HG03064 (cell line): ENCODE data around the gene HINT2.
A peak's percentile ranks its signal among the peaks of the same experiment; 100 is the strongest.

Experiments
- ATAC-seq: cut with Tn5 transposase; IDR thresholded peaks from one replicate; pipeline ENCODE4 v1.9.1; 2021; ENCODE audit warnings: low read depth; ENCODE audit not compliant: unreplicated experiment

The HINT2 gene

DNA sequence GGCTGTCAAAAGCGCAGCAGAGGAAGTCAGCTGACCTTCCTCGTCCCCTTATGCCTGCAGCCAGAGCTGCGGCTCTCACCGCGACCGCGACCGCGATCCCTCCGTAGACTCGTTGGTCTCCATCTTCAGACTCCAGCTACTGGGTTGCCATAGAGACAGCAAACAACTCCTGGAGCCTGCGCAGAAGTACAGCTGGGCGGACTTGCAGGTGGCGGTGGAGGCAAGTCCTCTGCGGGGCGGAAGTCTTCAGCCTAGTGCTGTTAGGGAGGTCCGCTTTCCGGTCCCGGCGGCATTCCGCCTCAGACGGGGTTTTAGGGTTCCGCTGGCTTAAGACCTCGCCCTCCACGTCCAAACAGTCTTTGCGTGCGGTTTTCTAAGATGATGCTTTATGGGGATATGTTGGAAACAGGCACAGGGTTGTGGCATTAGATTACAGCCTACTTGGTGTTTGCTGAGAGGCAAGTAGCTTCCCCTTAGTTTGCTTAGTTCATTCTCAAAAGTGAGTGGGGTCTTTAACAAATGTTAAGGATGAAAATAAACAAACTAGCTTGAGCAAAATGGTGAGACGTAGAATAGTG, 2.7 kb downstream of the HINT2 start, which contains the start of gene SPAG8:
TSS of gene SPAG8 (minus strand) at position 238 of the 578 bp plus-strand sequence. CDS start at position 123, 115 bp downstream.
- ATAC-seq: peak; percentile 47

DNA sequence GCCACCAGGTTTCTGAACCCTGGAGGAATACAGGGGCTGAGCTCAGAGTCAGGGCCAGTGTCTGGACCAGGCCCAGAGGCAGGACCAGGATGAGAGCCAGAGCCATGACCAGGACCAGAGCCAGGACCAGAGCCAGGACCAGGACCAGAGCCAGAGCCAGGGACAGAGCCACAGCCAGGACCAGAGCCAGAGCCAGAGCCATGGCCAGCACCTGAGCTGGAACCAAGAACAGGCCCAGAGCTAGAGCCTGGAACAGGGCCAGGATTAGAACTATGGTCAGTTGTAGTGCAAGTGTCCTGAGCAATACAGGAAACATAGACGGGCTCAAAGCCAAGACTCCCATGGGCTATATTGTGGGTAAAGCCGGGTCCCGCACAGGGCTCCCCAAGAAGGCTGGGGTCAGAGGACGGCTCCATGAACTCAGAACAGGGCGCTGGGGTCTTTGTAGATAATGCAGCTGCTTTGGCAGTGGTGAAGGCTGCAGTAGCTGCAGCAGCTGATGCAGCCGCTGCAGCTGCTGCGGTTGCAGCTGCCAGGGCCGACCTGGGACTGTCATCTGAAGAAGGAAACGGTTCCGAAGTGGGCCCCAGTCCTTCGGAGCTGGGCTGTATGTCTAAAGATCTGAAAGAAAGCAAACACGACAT, 3.3 kb downstream of the HINT2 start:
- no peak for ATAC-seq

DNA sequence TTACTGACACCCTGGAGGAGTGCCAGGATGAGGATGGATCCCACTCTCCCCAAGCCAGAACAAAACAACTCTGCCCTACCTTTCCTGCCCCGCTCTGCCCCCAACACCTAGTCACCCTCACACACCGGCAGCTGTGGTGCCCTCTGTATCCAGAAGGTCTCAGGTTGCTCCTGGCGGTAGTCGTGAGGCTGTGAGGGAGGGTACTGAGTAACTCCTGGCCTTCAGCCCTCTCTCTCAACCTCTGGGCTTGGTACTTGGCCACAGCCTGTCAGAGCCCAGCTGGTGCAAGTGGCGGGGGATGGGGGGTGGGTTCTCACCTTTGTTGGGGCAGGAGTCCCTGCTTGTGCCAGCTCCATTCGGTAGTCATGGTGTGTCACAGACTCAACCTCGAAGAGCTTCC, 4.7 kb downstream of the HINT2 start:
- ATAC-seq: no peak

DNA sequence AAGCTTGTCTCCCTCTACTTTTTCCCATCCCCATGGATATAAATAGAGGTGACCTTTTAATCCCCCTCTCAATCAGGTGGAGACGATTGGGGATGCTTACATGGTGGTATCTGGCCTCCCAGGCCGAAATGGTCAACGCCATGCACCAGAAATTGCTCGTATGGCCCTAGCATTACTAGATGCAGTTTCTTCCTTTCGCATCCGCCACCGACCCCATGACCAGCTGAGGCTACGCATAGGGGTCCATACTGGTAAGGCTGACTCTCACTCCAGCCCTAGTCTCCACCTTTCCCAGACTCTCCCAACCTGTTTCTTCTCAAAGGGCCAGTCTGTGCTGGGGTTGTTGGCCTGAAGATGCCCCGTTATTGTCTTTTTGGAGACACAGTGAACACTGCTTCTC, 6.4 kb downstream of the HINT2 start:
- ATAC-seq: no peak

DNA sequence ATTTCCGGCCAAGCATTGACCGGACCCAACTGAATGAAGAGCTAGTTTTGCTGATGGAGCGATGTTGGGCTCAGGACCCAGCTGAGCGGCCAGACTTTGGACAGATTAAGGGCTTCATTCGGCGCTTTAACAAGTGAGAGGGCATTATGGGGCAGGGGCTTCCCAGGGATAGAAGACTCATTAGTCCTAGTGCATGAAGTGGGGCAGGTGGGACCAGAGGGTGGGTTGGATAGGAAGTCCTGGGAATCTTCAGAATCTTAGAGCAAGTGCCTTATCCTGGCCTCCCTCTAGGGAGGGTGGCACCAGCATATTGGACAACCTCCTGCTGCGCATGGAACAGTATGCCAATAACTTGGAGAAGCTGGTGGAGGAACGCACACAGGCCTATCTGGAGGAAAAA, 8.7 kb downstream of the HINT2 start:
- ATAC-seq: no peak

DNA sequence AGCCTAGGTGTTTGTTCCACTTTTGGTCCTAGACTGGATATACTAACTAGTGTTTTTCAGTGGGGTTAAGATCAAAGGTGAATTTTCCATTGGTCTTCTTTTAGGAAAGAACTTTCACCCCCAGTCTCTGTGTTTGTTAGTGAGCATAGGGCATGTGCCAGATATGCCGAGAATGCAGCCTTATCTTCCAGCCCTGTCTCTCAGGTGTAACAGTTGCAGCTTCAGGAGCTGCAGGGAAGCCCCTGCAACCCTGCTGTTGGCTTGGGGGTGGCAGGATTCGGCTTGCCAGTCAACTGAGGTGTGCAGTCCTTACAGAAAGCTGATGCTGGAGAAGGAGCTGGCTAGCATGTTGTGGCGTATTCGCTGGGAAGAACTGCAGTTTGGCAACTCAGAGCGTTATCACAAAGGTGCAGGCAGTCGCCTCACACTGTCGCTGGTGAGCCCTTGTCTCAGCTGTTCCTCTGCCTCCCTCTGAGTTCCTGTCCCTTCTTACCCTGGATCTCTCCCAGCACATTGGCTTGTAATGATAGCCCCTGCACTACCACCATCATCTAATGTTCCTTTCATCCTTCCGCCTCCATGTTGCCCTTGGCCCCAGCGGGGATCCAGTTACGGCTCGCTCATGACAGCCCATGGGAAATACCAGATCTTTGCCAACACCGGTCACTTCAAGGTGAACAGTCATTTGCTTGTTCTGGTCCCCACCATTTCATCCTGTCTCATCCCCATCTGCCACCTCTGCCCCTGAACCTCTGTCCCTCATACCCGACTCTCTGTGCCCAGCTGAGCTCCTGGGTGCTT, 13.3 kb downstream of the HINT2 start:
- ATAC-seq: no peak

DNA sequence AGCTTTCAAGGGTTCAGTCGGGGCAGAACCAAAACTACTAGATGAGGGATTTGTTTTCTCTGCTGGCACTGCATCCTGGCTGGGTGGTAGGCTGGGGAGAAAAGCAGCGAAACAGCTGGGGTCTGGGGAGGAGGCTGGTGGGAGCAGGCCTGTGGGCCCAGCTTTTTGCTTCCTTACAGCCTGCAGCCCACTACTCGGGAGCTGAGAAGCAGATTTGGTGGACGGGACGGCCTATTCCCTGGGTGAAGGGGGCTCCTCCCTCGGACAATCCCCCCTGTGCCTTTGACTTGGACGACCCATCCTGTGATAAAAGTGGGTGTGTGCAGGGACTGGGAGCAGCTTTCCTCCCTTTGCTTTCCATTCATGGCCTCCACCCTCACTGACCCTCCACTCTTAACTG, 14.3 kb downstream of the HINT2 start:
- ATAC-seq: no peak

DNA sequence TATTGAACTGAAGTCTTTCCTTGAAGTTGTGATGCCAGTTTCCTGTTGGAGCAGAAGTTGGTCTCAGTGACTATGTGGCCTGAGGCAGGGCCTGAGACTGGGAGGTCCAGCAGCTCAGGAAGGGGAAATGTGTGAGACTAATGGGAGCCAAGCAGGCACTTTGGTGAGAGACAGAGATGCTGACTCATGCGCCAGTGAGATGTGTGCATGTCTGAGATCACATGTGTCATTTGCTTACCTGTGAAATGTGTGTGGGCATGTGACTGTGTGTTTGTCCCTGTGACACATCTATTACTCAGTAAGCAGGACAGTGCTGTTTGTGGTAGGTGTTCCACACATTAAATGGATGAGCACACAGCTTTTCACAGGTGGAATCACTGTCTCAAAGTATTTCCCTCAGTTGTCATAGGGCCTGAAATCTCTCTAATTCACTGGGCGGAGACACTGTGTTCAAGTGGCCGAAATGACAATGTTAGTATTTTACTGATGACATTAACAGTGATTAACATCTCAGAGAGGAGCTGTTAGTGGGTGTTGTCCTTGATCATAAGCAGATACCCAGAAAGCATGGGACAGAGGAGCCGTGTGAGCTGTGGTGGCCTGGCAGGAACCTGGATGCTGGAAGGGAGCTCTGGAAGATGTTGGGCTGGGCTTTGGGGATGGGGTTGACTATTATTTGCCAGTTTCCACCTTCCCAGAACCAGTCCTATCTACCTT, 16.0 kb downstream of the HINT2 start:
- no peak for ATAC-seq

DNA sequence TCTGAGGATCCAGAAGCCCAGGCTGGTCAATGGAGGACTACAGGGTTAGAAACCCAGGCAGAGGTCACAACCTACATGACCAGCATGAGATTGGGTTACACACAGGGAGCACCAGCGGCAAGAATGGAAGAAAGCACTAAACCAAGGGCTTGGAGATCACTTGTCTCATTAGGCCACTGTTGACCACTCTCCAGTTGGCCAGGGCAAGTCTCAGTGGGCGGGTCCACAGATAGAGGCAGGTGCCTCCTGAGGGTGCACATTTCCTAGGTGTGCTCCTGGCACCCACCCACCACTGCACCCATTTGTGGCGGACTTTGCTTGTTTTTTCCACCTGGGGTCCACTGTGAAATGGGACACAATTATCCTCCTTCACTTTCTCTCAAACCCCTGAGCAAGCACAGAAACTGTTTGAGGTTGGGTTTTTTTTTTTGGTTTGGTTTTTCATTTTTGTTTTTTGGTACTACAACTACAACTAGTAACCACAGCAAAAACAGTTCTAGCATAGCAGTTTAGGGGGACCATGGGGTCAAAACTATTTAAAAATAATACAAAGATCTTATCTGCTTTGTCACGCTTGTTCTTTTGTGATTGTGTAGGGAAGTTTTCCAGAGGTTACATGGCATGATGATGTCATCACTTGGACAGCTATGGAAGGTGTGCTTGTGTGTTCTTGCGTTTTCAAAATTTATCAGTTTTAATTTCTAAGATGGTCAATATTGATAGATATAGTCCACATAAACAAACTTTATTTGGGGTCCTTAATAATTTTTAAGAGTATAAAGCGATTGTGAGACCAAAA, 17.3 kb downstream of the HINT2 start:
- ATAC-seq: no peak

DNA sequence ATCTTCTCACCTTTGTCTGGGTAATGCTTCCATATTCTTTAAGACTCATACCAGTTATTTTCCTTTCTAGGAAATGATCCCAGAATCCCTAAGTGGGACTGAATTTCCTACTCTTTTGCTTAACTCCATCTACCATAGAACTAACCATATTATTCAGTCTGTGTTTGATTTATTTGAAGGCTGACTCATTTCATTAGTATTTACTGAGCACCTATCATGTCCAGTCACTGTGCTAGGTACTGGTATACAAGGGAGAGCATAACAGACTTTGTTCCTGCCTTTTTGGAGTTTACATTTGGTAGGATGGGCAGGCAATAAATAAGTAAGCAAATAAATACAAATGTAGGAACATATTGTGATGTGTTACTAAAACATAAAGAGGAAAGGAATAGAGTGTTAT, 19.1 kb downstream of the HINT2 start:
- ATAC-seq: no peak

DNA sequence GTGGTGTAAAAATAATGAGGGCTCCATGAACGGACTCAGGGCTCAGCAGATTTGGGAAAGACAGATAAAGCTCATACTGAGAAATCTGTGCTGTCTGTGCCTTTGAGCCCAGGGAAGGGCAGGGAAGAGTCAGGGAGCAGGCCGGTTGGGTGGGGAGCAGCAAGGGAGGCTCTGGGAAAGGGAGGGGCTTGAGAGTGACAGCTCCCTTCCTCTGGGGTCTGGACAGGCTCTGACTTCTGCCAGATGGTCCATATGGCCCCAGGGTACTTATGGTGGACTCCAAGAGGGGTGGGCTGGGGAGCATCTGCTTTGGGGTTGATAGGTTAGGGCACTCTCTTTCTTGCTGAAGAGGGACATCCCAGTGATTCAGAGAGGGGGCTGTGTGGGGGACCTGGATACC, 21.4 kb downstream of the HINT2 start:
- ATAC-seq: no peak

DNA sequence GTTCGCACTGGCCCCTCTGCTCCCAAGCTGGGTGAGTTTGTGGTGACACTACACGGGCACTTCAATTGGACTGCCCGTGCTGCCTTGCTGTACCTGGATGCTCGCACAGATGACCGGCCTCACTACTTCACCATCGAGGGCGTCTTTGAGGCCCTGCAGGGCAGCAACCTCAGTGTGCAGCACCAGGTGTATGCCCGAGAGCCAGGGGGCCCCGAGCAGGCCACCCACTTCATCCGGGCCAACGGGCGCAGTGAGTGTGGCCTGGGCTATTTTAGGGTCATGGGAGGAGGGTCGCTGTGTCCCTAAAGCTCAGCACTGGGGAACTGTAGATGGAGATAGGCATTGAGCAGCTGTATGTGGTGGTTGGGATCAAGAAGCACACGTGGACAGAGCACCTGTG, 22.0 kb downstream of the HINT2 start:
- ATAC-seq: no peak

DNA sequence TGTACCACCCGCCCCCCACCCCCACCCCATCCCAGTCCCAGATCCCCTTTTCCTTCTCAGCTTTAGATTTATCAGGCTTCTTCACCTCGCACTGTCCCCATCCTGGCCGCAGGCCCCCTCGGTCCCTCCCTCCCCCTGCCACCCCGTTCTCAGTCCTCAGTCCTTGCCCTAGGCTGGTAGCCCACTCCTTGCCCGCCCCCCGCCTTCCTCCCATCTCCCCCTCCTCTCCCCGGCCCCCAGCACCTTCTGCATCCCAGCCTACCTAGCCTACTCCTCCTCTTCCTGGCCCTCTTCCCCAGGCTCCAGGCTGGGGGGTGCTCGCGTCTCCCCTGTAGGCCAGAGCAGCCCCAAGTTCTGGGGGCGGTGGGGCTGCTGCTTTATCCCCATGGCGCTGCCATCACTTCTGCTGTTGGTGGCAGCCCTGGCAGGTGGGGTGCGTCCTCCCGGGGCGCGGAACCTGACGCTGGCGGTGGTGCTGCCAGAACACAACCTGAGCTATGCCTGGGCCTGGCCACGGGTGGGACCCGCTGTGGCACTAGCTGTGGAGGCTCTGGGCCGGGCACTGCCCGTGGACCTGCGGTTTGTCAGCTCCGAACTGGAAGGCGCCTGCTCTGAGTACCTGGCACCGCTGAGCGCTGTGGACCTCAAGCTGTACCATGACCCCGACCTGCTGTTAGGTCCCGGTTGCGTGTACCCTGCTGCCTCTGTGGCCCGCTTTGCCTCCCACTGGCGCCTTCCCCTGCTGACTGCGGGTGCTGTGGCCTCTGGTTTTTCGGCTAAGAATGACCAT, 22.6 kb downstream of the HINT2 start:
- no peak for ATAC-seq

DNA sequence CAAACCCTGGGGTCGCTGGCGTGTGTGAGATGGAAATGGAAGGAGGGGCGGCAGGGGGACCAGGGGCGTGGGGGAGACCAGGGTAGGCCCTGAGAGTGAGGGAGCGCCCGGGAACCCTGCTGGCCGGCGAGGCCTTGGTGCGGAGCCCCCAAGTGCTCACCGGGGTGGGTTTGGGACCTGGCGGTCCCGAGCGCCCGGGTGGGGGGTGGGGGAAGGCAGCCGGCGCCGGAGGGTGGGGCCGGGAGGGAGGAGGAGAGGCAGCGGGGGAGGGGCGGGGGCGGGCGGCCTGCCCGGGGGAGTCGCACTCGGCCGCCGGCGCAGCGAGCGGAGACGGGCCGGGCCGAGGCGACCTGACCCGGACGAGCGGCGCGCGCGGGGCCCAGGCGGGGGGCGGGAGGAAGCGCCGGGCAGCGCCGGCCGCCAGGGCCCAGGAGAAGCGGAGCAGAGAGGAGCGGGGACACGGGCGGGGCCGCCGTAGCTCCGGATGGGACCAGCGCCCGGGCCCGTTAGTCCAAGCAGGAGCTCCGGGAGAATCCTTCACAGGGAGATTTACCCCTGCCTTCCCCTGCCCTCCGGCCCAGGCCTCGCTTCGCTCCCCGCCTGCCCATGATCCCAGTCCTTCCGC, 23.4 kb downstream of the HINT2 start, which contains the start of gene NPR2:
TSS of gene NPR2 (plus strand) at position 295 of the 625 bp plus-strand sequence. CDS start 818 bp downstream, outside the sequence.
- ATAC-seq: no peak

DNA sequence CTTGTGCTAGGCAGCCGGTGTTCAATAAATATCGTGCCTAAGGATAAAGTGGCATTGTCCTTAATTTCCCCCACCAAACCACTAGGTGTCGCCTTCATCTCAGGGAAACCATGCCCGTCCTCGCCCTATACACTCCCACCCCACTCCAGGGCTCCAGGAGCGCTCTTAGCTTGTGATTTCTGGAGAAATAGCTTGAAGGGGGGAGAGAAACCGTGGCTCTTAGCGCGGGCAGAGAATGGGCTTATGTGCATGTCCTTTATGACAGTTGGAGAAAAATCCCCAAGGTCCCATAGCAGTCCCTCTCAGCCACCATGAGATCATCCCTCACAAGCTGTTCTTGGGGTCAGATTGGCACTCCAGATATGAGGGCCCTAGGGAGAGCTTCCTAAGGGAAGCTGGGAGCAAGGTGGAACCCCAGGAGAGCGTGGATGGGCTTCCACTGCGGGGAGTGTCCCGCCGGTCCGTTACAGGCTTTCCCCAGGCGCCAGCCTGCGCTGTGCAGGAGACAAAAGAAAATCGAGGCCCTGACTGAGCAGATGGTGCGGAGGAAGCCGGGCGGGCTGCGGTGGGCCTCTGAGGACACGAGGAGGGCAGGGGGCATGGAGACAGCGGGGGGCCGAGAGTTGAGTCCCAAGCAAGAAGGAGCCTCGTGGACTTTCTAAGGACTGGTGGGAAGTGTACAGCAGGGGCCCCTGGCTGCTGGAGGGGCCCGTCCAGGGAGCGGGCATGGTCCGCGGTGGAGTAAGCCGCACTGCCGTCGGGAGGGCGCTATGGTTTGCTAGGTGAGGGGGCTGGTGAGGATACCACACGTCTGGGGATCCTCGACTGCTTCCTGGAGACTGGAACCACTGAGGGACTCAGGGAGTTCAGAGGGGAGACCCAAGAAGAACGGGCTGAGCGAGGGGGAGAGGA, 24.2 kb downstream of the HINT2 start:
- ATAC-seq: no peak

DNA sequence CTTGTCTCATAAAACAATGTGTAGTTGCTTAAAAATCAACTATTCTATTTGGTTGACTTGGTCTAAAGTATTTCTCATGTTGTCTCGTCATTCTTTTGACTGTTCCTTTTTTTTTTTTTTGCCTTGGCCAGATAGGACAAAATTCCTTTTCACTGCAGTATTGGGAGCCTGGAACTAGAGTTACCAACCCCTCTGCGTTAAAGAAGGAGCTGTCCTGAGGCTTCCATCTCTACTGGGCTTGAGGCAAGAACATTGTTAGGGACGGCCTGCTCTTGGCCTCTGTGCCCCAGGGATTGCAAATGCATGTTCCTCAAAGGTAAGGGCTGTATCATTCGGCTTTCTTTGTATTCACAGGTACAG, 24.8 kb downstream of the HINT2 start:
- ATAC-seq: no peak

DNA sequence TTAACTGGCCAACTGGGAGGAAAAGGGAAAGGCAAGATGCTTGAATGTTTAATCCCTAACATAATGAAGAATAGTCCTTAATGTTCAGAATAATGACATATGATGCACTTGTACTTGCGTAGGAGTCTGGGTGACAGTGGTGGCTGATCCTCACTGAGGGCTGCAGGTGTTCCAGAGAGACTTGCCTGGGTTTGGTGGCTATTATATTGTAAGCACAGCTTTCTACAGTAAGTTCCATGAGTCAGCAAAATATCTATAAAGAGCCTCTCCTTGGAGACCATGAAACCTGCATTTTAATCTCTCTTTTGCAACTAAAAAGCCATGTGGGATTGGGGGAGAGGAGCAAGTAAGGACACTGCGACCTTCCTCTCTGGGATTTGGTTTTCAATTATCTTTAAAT, 25.3 kb downstream of the HINT2 start:
- no peak for ATAC-seq

DNA sequence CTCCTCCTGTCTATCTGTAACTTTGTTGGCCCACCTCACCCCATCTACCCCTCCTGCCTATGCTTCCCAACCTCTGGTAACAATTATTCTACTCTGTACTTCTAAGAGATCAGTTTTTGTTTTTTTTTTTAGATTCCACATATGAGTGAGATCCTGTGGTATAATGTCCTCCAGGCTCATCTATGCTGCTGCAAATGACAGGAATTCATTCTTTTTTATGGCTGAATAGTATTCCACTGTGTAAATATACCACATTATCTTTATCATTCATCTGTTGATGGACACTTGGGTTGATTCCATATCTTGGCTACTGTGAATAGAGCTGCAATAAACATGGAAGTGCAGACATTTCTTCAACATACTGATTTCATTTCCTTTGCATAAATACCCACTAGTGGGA, 31.4 kb downstream of the HINT2 start:
- ATAC-seq: no peak
